ENCODE results near the gene ACOT8.

- TF ChIP-seq, protein P1, sequence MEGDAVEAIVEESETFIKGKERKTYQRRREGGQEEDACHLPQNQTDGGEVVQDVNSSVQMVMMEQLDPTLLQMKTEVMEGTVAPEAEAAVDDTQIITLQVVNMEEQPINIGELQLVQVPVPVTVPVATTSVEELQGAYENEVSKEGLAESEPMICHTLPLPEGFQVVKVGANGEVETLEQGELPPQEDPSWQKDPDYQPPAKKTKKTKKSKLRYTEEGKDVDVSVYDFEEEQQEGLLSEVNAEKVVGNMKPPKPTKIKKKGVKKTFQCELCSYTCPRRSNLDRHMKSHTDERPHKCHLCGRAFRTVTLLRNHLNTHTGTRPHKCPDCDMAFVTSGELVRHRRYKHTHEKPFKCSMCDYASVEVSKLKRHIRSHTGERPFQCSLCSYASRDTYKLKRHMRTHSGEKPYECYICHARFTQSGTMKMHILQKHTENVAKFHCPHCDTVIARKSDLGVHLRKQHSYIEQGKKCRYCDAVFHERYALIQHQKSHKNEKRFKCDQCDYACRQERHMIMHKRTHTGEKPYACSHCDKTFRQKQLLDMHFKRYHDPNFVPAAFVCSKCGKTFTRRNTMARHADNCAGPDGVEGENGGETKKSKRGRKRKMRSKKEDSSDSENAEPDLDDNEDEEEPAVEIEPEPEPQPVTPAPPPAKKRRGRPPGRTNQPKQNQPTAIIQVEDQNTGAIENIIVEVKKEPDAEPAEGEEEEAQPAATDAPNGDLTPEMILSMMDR (IDR thresholded peaks at IDR 0.05): no peak
- TF ChIP-seq EZH2 (IDR thresholded peaks at IDR 0.05; ENCODE audit: borderline replicate concordance, insufficient read depth, low read depth, low read length, poor library complexity, severe bottlenecking): no peak
These were observed 17.4 kb upstream of the ACOT8 start for GRCh38 chr20:45874576-45874975.

Measured in B cell (primary cell).